PFSK-1 (cell line): ENCODE measurements around the gene TOX4.

ENCODE experiments used
- FOXP2 ChIP-seq: optimal IDR thresholded peaks from 2 replicates; pipeline ENCODE3; 2011; ENCODE audit warnings: borderline replicate concordance, control low read depth, inconsistent platforms; ENCODE audit not compliant: insufficient read depth; ENCODE audit errors: extremely low read length, extremely low read depth
- POLR2AphosphoS5 ChIP-seq: IDR thresholded peaks from 2 replicates; pipeline ENCODE4 v1.6.1; 2012; ENCODE audit warnings: low read depth, mild to moderate bottlenecking, control low read depth, low read length, moderate library complexity
- REST ChIP-seq, 2 experiments: IDR thresholded peaks; 2 replicates each; pipeline versions ENCODE4 v1.6.1 to v1.8.0; 2011 to 2012; ENCODE audit warnings: low read depth in 2 of 2, low read length in 2 of 2, control low read depth in 1 of 2, inconsistent platforms in 1 of 2, mild to moderate bottlenecking in 1 of 2, moderate library complexity in 1 of 2; ENCODE audit not compliant: insufficient read depth in 1 of 2
- SIN3A ChIP-seq: IDR thresholded peaks from 2 replicates; pipeline ENCODE4 v1.6.1; 2012; ENCODE audit warnings: mild to moderate bottlenecking, low read length, moderate library complexity, borderline replicate concordance; ENCODE audit not compliant: insufficient read depth
- TAF1 ChIP-seq: IDR thresholded peaks from 2 replicates; pipeline ENCODE4 v1.6.1; 2012; ENCODE audit warnings: low read length, control low read depth, borderline replicate concordance; ENCODE audit not compliant: insufficient read depth

The TOX4 gene

GRCh38 chr14:21539189-21539940, 62.4 kb downstream of the TOX4 start:
- TF ChIP-seq POLR2AphosphoS5 (no peak), REST (IDR thresholded peaks at IDR 0.05; ENCODE audit: insufficient read depth in 1 of 2, low read depth in 2 of 2, low read length in 2 of 2) (no peak), TAF1 (no peak), SIN3A (no peak), FOXP2 (no peak)

- TF ChIP-seq SIN3A, result no peak
- no peak for TF ChIP-seq POLR2AphosphoS5
- no peak for TF ChIP-seq REST (IDR thresholded peaks at IDR 0.05; ENCODE audit: insufficient read depth in 1 of 2, low read depth in 2 of 2, low read length in 2 of 2)
- no peak for TF ChIP-seq TAF1
- no peak for TF ChIP-seq FOXP2
Measured at GRCh38 chr14:21541413-21542074, 64.5 kb downstream of the TOX4 start.

- no peak for TF ChIP-seq FOXP2
- no peak for TF ChIP-seq SIN3A
- no peak for TF ChIP-seq POLR2AphosphoS5
- TF ChIP-seq TAF1, result no peak
- TF ChIP-seq REST (IDR thresholded peaks at IDR 0.05; ENCODE audit: insufficient read depth in 1 of 2, low read depth in 2 of 2, low read length in 2 of 2), result no peak
Measured at GRCh38 chr14:21543521-21543960, 66.5 kb downstream of the TOX4 start.

GRCh38 chr14:21543963-21544362, 67.0 kb downstream of the TOX4 start:
- no peak for TF ChIP-seq POLR2AphosphoS5
- no peak for TF ChIP-seq REST (IDR thresholded peaks at IDR 0.05; ENCODE audit: insufficient read depth in 1 of 2, low read depth in 2 of 2, low read length in 2 of 2)
- TF ChIP-seq FOXP2, result no peak
- TF ChIP-seq TAF1, result no peak
- TF ChIP-seq SIN3A, result no peak
